SU-DHL-6 (cell line): Measurements from ENCODE around the gene CLDN6.

ENCODE experiments used
- H2AFZ ChIP-seq: fragments of 200-600 bp; sonication (generic); 2 replicates; pipeline ENCODE4 v1.6.1; 2014; ENCODE audit warnings: low read depth, mild to moderate bottlenecking, moderate library complexity, mixed read lengths, antibody characterized with exemption, low read length; ENCODE audit not compliant: severe bottlenecking
- H3F3A ChIP-seq: fragments of 200-600 bp; shearing (Covaris generic); 2 replicates; pipeline ENCODE4 v1.6.0; 2016; ENCODE audit warnings: antibody characterized with exemption, mild to moderate bottlenecking; ENCODE audit not compliant: insufficient read depth
- H3K27ac ChIP-seq: fragments of 200-600 bp; sonication (generic); 2 replicates; pipeline ENCODE4 v1.5.1; 2016; ENCODE audit warnings: low read depth, mild to moderate bottlenecking, low read length, moderate library complexity, mixed read lengths
- H3K27me3 ChIP-seq: fragments of 200-600 bp; sonication (generic), shearing (Covaris generic); 2 replicates; pipeline ENCODE4 v1.6.0; 2014; ENCODE audit warnings: mild to moderate bottlenecking, low read length
- H3K36me3 ChIP-seq: fragments of 200-600 bp; sonication (generic); 2 replicates; pipeline ENCODE4 v1.6.1; 2014; ENCODE audit warnings: mild to moderate bottlenecking, low read length, mixed read lengths
- H3K4me2 ChIP-seq: fragments of 300-600, 200-600 bp; shearing (Covaris generic), sonication (generic); 2 replicates; pipeline ENCODE4 v1.6.0; 2014; ENCODE audit warnings: low read length, low read depth, mild to moderate bottlenecking; ENCODE audit not compliant: poor library complexity, severe bottlenecking
- H3K4me3 ChIP-seq: fragments of 200-600 bp; sonication (generic); 2 replicates; pipeline ENCODE4 v1.5.1; 2014; ENCODE audit warnings: antibody characterized with exemption, low read length, mild to moderate bottlenecking, mixed read lengths; ENCODE audit not compliant: insufficient read depth, poor library complexity, severe bottlenecking
- H3K79me2 ChIP-seq: fragments of 200-600 bp; sonication (generic); 2 replicates; pipeline ENCODE4 v1.6.1; 2014; ENCODE audit warnings: mild to moderate bottlenecking, low read length, moderate library complexity; ENCODE audit not compliant: insufficient read depth
- H3K9ac ChIP-seq: fragments of 200-600 bp; sonication (generic); 2 replicates; pipeline ENCODE4 v1.7.0; 2014; ENCODE audit warnings: mild to moderate bottlenecking, low read length
- H3K9me2 ChIP-seq: fragments of 200-600 bp; sonication (generic); replicated peaks from 2 replicates; pipeline ENCODE4 v1.6.1; 2014; ENCODE audit warnings: low read length; ENCODE audit not compliant: insufficient read depth
- H3K9me3 ChIP-seq: fragments of 200-600 bp; sonication (generic); 2 replicates; pipeline ENCODE4 v1.6.1; 2014; ENCODE audit warnings: low read length, mixed read lengths; ENCODE audit not compliant: insufficient read depth
- H4K20me1 ChIP-seq: fragments of 200-600 bp; sonication (generic); 2 replicates; pipeline ENCODE4 v1.6.1; 2014; ENCODE audit warnings: low read depth, mild to moderate bottlenecking, antibody characterized with exemption, low read length, moderate library complexity, mixed read lengths
- CTCF ChIP-seq: fragments of 200-600 bp; sonication (generic); IDR thresholded peaks from one replicate; pipeline ENCODE4 v1.5.1; 2017; ENCODE audit warnings: antibody characterized with exemption, mild to moderate bottlenecking, low read length, moderate library complexity; ENCODE audit not compliant: insufficient read depth, poor library complexity, severe bottlenecking
- EZH2phosphoT487 ChIP-seq: fragments of 200-600 bp; sonication (generic), shearing (Covaris generic); conservative IDR thresholded peaks from 2 replicates; pipeline ENCODE4 v1.6.1; 2018; ENCODE audit warnings: mild to moderate bottlenecking, antibody characterized with exemption, low read length, moderate library complexity, mixed read lengths

CLDN6 gene

GRCh38 chr16:3008690-3009037 is 9.3 kb downstream of the CLDN6 start:
- no peak for TF ChIP-seq CTCF
- no peak for TF ChIP-seq EZH2phosphoT487
- Histone ChIP-seq H3K4me2 (no peak overlapping the region), H3K9me3 (no peaks in the 10 kb centered on the region), H3K79me2 (no peaks in the 10 kb centered on the region), H3K27me3 (no peaks in the 10 kb centered on the region), H3K9me2 (no peaks in the 10 kb centered on the region), H4K20me1 (no peaks in the 10 kb centered on the region), H3K27ac (no peak overlapping the region), H3K36me3 (no peaks in the 10 kb centered on the region), H3K9ac (no peak overlapping the region), H2AFZ (no peak overlapping the region), H3F3A (no peaks in the 10 kb centered on the region), H3K4me3 (no peak overlapping the region)

GRCh38 chr16:3007957-3008689 is 9.9 kb downstream of the CLDN6 start:
- Histone ChIP-seq H4K20me1 (no peaks in the 10 kb centered on the region), H3K9me3 (no peaks in the 10 kb centered on the region), H3K9ac (no peak overlapping the region), H2AFZ (no peak overlapping the region), H3K27ac (no peak overlapping the region), H3K36me3 (no peaks in the 10 kb centered on the region), H3K4me3 (no peak overlapping the region), H3F3A (no peaks in the 10 kb centered on the region), H3K4me2 (no peak overlapping the region), H3K9me2 (no peaks in the 10 kb centered on the region), H3K79me2 (no peaks in the 10 kb centered on the region), H3K27me3 (no peaks in the 10 kb centered on the region)
- TF ChIP-seq CTCF (no peak), EZH2phosphoT487 (no peak)

- no peaks in the 10 kb centered on the region for H3K9me3 ChIP-seq
- H3K9ac ChIP-seq = no peak overlapping the region
- H3F3A ChIP-seq = no peaks in the 10 kb centered on the region
- H3K27me3 ChIP-seq = no peaks in the 10 kb centered on the region
- H3K36me3 ChIP-seq = no peaks in the 10 kb centered on the region
- H2AFZ ChIP-seq = no peak overlapping the region
- TF ChIP-seq EZH2phosphoT487 (no peak), CTCF (no peak)
- no peak overlapping the region for H3K4me2 ChIP-seq
- H3K79me2 ChIP-seq = no peaks in the 10 kb centered on the region
- no peaks in the 10 kb centered on the region for H4K20me1 ChIP-seq
- no peak overlapping the region for H3K4me3 ChIP-seq
- H3K9me2 ChIP-seq = no peaks in the 10 kb centered on the region
- H3K27ac ChIP-seq = no peak overlapping the region
These were observed 10.7 kb downstream of the CLDN6 start for GRCh38 chr16:3007059-3007956.
